Measurements from ENCODE around the gene SCAF8. TPM values are rescaled to one million over a fixed set of nuclear protein-coding genes. Genes with fewer than 3 reads are reported as not detected.

Gene SCAF8, protein sequence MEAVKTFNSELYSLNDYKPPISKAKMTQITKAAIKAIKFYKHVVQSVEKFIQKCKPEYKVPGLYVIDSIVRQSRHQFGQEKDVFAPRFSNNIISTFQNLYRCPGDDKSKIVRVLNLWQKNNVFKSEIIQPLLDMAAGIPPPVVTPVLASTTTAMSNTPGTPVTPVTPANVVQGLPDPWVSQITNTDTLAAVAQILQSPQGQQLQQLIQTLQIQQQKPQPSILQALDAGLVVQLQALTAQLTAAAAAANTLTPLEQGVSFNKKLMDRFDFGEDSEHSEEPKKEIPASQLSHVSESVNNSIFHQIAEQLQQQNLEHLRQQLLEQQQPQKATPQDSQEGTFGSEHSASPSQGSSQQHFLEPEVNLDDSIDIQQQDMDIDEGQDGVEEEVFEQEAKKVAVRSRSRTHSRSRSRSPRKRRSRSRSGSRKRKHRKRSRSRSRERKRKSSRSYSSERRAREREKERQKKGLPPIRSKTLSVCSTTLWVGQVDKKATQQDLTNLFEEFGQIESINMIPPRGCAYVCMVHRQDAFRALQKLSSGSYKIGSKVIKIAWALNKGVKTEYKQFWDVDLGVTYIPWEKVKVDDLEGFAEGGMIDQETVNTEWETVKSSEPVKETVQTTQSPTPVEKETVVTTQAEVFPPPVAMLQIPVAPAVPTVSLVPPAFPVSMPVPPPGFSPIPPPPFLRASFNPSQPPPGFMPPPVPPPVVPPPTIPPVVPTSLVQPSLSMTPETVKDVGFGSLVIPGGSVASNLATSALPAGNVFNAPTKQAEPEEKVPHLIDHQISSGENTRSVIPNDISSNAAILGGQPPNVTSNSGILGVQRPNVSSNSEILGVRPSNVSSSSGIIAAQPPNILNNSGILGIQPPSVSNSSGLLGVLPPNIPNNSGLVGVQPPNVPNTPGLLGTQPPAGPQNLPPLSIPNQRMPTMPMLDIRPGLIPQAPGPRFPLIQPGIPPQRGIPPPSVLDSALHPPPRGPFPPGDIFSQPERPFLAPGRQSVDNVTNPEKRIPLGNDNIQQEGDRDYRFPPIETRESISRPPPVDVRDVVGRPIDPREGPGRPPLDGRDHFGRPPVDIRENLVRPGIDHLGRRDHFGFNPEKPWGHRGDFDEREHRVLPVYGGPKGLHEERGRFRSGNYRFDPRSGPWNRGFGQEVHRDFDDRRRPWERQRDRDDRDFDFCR (N-terminal part only)
- 51.4 and 58.3 TPM in 2 replicates for total RNA-seq

DNA sequence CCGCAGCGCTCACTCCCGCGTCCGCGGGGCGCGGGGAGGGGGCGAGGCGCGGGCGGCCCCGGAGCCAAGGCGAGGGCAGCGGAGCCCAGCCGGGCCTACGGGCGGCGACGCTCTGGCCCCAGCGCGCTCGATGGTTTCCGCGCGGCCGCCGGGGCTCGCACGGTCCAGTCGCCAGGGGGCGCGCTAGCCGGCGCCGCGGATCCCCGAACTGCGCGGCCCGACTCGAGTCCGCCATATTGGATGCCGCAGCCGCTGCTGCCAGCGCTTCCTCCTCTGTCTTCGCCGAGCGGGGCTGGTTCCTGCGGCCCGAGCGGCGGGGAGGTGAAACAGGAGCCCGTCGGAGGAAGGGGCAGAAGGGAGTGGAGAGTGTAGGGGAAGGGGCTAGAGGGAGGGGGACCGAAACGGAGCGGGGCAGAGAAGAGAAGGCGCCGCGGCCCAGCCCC, at the start of gene SCAF8:
Gene SCAF8, plus strand, starts transcription at position 234 of the 443 bp plus-strand sequence. CDS start 485 bp downstream, outside the sequence.

Small RNA genes within 50 kb of the gene (small RNA-seq; reads per million reads assigned to genes)
- gene MIR1273C (not detected), gene RNU6-824P (not detected)

Other genes with a start within 250 kb of the SCAF8 start
- 7.7 and 7.8 TPM in 2 replicates for gene CNKSR3, start 222.7 kb upstream of the SCAF8 start, total RNA-seq